HG03439 (cell line): Measurements from ENCODE around the gene SLC12A8.

ENCODE experiments used
- ATAC-seq: cut with Tn5 transposase; IDR thresholded peaks from one replicate; pipeline ENCODE4 v1.9.1; 2021; ENCODE audit warnings: mild to moderate bottlenecking, moderate library complexity; ENCODE audit not compliant: unreplicated experiment

Gene SLC12A8

GRCh38 chr3:125157183-125157582 lies 55.4 kb downstream of the SLC12A8 start:
- no peak for ATAC-seq

GRCh38 chr3:125156456-125156855 lies 56.1 kb downstream of the SLC12A8 start:
- no peak for ATAC-seq

GRCh38 chr3:125154800-125155269 lies 57.7 kb downstream of the SLC12A8 start:
- peak; percentile 69 for ATAC-seq

GRCh38 chr3:125154110-125154509 lies 58.4 kb downstream of the SLC12A8 start:
- no peak for ATAC-seq

GRCh38 chr3:125152951-125153350 lies 59.6 kb downstream of the SLC12A8 start:
- ATAC-seq, result no peak

GRCh38 chr3:125151916-125152315 lies 60.6 kb downstream of the SLC12A8 start:
- no peak for ATAC-seq

GRCh38 chr3:125151442-125151817 lies 61.1 kb downstream of the SLC12A8 start:
- no peak for ATAC-seq

- no peak for ATAC-seq
These were observed 61.8 kb downstream of the SLC12A8 start for GRCh38 chr3:125150525-125151441.

GRCh38 chr3:125149462-125149861 lies 63.1 kb downstream of the SLC12A8 start:
- no peak for ATAC-seq

- no peak for ATAC-seq
These were observed 63.7 kb downstream of the SLC12A8 start for GRCh38 chr3:125148836-125149235.

- ATAC-seq, result no peak
These were observed 64.3 kb downstream of the SLC12A8 start for GRCh38 chr3:125148016-125148812.

- no peak for ATAC-seq
These were observed 65.1 kb downstream of the SLC12A8 start for GRCh38 chr3:125147491-125147820.

- ATAC-seq, result no peak
These were observed 65.7 kb downstream of the SLC12A8 start for GRCh38 chr3:125146626-125147490.

GRCh38 chr3:125145751-125146475 lies 66.6 kb downstream of the SLC12A8 start:
- ATAC-seq, result peak; percentile 27

- no peak for ATAC-seq
These were observed 67.8 kb downstream of the SLC12A8 start for GRCh38 chr3:125144653-125145314.

- ATAC-seq, result no peak
These were observed 68.4 kb downstream of the SLC12A8 start for GRCh38 chr3:125143982-125144652.

- no peak for ATAC-seq
These were observed 69.0 kb downstream of the SLC12A8 start for GRCh38 chr3:125143538-125143937.

- ATAC-seq, result no peak
These were observed 69.6 kb downstream of the SLC12A8 start for GRCh38 chr3:125142940-125143339.

- ATAC-seq, result no peak
These were observed 70.1 kb downstream of the SLC12A8 start for GRCh38 chr3:125142420-125142778.
